ENCODE results near the gene SLC27A1. TPM values are rescaled to one million over a fixed set of nuclear protein-coding genes. Genes with fewer than 3 reads are reported as not detected.

The SLC27A1 gene
- total and polyA plus RNA-seq, 9 of the 15 experiments (the other 6 are each of a cell fraction or from before 2014, with no cell fraction given) = 0.06 to 3.0 (median 1.1) TPM

DNA sequence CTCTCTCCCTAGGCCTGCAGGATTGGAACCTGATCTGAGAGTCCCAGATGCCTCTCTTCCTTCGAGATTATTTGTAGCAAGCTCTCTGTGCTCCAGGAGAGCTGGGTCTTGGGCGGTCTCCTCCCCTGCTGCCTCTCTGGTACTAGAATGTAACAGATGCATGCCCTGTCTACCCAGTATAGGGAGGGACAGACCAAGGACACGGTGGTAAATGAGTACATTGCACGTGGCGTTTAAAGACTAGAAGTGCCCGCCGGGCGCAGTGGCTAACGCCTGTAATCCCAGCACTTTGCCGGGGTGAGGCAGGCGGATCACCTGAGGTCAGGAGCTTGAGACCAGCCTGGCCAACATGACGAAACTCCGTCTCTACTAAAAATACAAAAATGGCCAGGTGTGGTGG lies 11.7 kb downstream of the SLC27A1 start:
- in situ Hi-C loops (cut with MboI) = no loop called here
- H3K36me3 ChIP-seq (ENCODE audit: control insufficient read depth, insufficient read depth, low read length) = no peaks in the 10 kb centered on the region
- CTCF ChIA-PET (ENCODE audit: low intra/inter-chr PET ratio) = no interaction called here

More for the DNA sequence above, 11.7 kb downstream of the SLC27A1 start:
- Histone ChIP-seq H3K79me2 (ENCODE audit: control insufficient read depth, insufficient read depth, low read length) (no peaks in the 10 kb centered on the region), H3K27ac (ENCODE audit: extremely low read depth, low read depth, low read length) (no peak overlapping the region), H3K9me1 (ENCODE audit: control insufficient read depth, insufficient read depth, low read length) (no peaks in the 10 kb centered on the region), H2AFZ (ENCODE audit: low read depth, low read length) (no peak overlapping the region), H3K9me3 (replicated peaks; ENCODE audit: control insufficient read depth, insufficient read depth, low read depth, low read length) (no peaks in the 10 kb centered on the region), H3K9ac (ENCODE audit: insufficient read depth in 1 of 2, low read depth in 2 of 2, low read length in 2 of 2) (no peak overlapping the region), H4K20me1 (replicated peaks; ENCODE audit: control insufficient read depth, insufficient read depth, low read length) (no peaks in the 10 kb centered on the region), H3K27me3 (ENCODE audit: control insufficient read depth in 2 of 2, insufficient read depth in 2 of 2, low read length in 2 of 2) (no peaks in the 10 kb centered on the region), H3K4me1 (replicated peaks in 1 of 2; ENCODE audit: control insufficient read depth in 2 of 2, insufficient read depth in 2 of 2, low read length in 2 of 2) (peaks cover 0 to 11% of the 10 kb centered on the region in 2 experiments; a peak in 2 of 5 replicates), H3K4me3 (no peak overlapping the region), H3K4me2 (ENCODE audit: insufficient read depth, low read length) (no peak overlapping the region)
- WGBS (ENCODE audit: insufficient coverage, low coverage, missing lambda C conversion rate) = 69% methylated on average over 11 of the region's 13 CpGs
- FAIRE-seq = no peak
- no TSS peak for BruUV-seq (replicated peaks)
- POLR2A ChIA-PET = no interaction called here
- DNase-seq (ENCODE audit: extremely low read depth in 1 of 4, low spot score in 3 of 4) = no peak
- ATAC-seq = no peak
- TF ChIP-seq PHF20 (IDR thresholded peaks at IDR 0.05; ENCODE audit: partially characterized antibody) = no peak
- TF ChIP-seq NEUROD1 (IDR thresholded peaks at IDR 0.05; ENCODE audit: borderline replicate concordance, low read depth, low read length, partially characterized antibody) = no peak
- TF ChIP-seq HSF4 (CRISPR knock-in tag; IDR thresholded peaks at IDR 0.05; ENCODE audit: borderline replicate concordance) = no peak
- no peak for TF ChIP-seq TRIM28 (IDR thresholded peaks at IDR 0.05)
- no peak for TF ChIP-seq RBM17 (IDR thresholded peaks at IDR 0.05; ENCODE audit: borderline replicate concordance, low read depth, low read length)
- TF ChIP-seq KLF13 (tag; IDR thresholded peaks at IDR 0.05; ENCODE audit: borderline replicate concordance, low read depth) = no peak
- no peak for TF ChIP-seq ZFP1 (CRISPR knock-in tag; IDR thresholded peaks at IDR 0.05)
- no peak for TF ChIP-seq RB1 (IDR thresholded peaks at IDR 0.05; ENCODE audit: low read depth)
- TF ChIP-seq ZFP30 (CRISPR knock-in tag; IDR thresholded peaks at IDR 0.05; ENCODE audit: borderline replicate concordance) = no peak
- no peak for TF ChIP-seq ZKSCAN3 (CRISPR knock-in tag; IDR thresholded peaks at IDR 0.05)
- no peak for TF ChIP-seq ZNF785 (CRISPR knock-in tag; IDR thresholded peaks at IDR 0.05)
- TF ChIP-seq KLF6 (CRISPR knock-in tag; IDR thresholded peaks at IDR 0.05; ENCODE audit: borderline replicate concordance) = no peak
- no peak for TF ChIP-seq ZNF121 (CRISPR knock-in tag; conservative IDR thresholded peaks at IDR 0.05)
- TF ChIP-seq RAD21 (CRISPR knock-in tag; conservative IDR thresholded peaks at IDR 0.05 in 1 of 2, IDR thresholded peaks at IDR 0.05 in 1 of 2) = no peak
- no peak for TF ChIP-seq CXXC5 (CRISPR knock-in tag; IDR thresholded peaks at IDR 0.05)
- no peak for TF ChIP-seq ARID2 (IDR thresholded peaks at IDR 0.05)
- TF ChIP-seq HDAC3 (IDR thresholded peaks at IDR 0.05; ENCODE audit: borderline replicate concordance, partially characterized antibody) = no peak
- no peak for TF ChIP-seq BCL6 (CRISPR knock-in tag; IDR thresholded peaks at IDR 0.05)
- intact Hi-C loops (cut with micrococcal nuclease) = no loop called here
